Measurements from ENCODE around the gene GDPD2. TPM values are rescaled to one million over a fixed set of nuclear protein-coding genes. Genes with fewer than 3 reads are reported as not detected.

The GDPD2 gene
- total RNA-seq, 4 donors from 2014 or later, result 0.21 TPM; not detected in 3

DNA sequence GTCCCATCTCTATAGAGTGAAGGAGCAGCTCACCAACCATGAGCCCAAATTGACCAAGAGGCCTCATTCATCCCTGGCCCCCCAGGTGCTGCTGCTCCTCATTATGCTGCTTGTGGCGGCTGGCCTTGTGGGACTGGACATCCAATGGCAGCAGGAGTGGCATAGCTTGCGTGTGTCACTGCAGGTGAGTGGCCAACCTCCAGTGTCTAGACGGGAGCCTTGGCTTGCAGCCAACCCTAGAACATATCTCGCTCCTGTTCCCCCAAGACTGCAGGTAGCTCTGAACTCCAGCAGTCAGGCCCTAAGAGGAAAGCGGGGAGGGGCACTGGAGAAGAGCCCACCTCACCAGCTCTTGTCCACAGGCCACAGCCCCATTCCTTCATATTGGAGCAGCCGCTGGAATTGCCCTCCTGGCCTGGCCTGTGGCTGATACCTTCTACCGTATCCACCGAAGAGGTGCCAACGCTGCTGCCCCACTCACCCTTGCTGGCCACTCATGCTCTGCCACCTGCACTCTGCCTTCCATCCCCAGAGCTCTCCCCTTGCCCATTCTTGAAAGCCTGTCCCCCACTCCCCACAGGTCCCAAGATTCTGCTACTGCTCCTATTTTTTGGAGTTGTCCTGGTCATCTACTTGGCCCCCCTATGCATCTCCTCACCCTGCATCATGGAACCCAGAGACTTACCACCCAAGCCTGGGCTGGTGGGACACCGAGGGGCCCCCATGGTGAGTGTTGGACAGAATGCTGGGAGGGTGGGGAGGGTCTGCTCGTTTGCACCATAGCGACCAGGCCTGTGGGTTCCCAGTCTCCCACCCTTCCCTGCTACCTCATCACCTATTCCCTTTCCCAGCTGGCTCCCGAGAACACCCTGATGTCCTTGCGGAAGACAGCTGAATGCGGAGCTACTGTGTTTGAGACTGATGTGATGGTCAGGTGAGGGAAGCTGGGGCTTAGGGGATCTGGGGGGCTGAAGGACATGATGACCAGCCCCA, 3.5 kb downstream of the GDPD2 start:
- no peak overlapping the region for H3K27ac ChIP-seq
- intact Hi-C loops (cut with DNase I; ENCODE audit: low total_unique reads), result no loop called here
- no peak for DNase-seq
- H3K9me3 ChIP-seq, result no peaks in the 10 kb centered on the region
- H3K4me3 ChIP-seq, result no peak overlapping the region
- TF ChIP-seq, protein P1, sequence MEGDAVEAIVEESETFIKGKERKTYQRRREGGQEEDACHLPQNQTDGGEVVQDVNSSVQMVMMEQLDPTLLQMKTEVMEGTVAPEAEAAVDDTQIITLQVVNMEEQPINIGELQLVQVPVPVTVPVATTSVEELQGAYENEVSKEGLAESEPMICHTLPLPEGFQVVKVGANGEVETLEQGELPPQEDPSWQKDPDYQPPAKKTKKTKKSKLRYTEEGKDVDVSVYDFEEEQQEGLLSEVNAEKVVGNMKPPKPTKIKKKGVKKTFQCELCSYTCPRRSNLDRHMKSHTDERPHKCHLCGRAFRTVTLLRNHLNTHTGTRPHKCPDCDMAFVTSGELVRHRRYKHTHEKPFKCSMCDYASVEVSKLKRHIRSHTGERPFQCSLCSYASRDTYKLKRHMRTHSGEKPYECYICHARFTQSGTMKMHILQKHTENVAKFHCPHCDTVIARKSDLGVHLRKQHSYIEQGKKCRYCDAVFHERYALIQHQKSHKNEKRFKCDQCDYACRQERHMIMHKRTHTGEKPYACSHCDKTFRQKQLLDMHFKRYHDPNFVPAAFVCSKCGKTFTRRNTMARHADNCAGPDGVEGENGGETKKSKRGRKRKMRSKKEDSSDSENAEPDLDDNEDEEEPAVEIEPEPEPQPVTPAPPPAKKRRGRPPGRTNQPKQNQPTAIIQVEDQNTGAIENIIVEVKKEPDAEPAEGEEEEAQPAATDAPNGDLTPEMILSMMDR (IDR thresholded peaks at IDR 0.05), result no peak
- TF ChIP-seq POLR2A (IDR thresholded peaks at IDR 0.05), result no peak
- H3K4me1 ChIP-seq, result no peaks in the 10 kb centered on the region
- no peaks in the 10 kb centered on the region for H3K27me3 ChIP-seq
- no peaks in the 10 kb centered on the region for H3K36me3 ChIP-seq

DNA sequence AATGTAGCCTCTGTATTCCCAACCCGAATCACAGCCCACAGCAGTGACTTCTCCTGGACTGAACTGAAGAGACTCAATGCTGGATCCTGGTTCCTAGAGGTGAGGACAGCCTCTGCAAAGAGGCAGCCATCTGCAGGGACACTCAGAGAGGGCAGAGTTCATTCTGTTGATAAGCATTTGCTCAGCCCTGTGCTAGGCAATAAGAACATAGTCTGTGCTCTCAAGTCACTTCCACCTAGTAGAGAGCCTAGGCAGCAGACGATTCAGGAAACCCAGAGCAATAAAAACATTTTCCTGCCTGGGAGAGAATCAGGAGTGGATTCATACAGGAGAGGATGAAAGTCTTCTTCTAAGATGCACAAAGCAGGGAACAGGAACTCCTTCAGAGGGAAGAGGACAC, 4.3 kb downstream of the GDPD2 start:
- Histone ChIP-seq H3K4me3 (no peak overlapping the region), H3K4me1 (no peaks in the 10 kb centered on the region), H3K36me3 (no peaks in the 10 kb centered on the region), H3K27me3 (no peaks in the 10 kb centered on the region), H3K9me3 (no peaks in the 10 kb centered on the region), H3K27ac (no peak overlapping the region)
- no peak for DNase-seq
- intact Hi-C loops (cut with DNase I; ENCODE audit: low total_unique reads), result no loop called here
- no peak for TF ChIP-seq POLR2A (IDR thresholded peaks at IDR 0.05)
- TF ChIP-seq, protein P1 (IDR thresholded peaks at IDR 0.05), result no peak

DNA sequence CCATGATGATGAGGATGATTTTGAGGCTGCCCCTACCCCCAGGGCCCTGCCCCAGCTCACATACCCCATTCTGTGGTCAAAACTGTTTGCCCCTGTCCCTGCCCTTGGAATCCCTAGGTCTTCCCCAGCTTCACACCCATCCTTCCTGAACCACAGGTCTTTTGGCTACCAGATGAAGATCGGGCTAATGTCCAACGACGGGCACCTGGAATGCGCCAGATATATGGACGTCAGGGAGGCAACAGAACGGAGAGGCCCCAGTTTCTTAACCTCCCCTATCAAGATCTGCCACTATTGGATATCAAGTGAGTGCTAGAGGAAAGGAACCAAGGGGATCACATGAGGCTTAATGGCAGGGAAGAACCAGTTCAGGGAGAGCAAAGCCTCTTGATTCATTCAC, 6.6 kb downstream of the GDPD2 start:
- Histone ChIP-seq H3K9me3 (no peaks in the 10 kb centered on the region), H3K36me3 (no peaks in the 10 kb centered on the region), H3K27me3 (no peaks in the 10 kb centered on the region), H3K27ac (no peak overlapping the region), H3K4me1 (no peaks in the 10 kb centered on the region), H3K4me3 (no peak overlapping the region)
- intact Hi-C loops (cut with DNase I; ENCODE audit: low total_unique reads), result no loop called here
- DNase-seq, result no peak
- TF ChIP-seq, protein P1 (IDR thresholded peaks at IDR 0.05), result no peak
- no peak for TF ChIP-seq POLR2A (IDR thresholded peaks at IDR 0.05)

DNA sequence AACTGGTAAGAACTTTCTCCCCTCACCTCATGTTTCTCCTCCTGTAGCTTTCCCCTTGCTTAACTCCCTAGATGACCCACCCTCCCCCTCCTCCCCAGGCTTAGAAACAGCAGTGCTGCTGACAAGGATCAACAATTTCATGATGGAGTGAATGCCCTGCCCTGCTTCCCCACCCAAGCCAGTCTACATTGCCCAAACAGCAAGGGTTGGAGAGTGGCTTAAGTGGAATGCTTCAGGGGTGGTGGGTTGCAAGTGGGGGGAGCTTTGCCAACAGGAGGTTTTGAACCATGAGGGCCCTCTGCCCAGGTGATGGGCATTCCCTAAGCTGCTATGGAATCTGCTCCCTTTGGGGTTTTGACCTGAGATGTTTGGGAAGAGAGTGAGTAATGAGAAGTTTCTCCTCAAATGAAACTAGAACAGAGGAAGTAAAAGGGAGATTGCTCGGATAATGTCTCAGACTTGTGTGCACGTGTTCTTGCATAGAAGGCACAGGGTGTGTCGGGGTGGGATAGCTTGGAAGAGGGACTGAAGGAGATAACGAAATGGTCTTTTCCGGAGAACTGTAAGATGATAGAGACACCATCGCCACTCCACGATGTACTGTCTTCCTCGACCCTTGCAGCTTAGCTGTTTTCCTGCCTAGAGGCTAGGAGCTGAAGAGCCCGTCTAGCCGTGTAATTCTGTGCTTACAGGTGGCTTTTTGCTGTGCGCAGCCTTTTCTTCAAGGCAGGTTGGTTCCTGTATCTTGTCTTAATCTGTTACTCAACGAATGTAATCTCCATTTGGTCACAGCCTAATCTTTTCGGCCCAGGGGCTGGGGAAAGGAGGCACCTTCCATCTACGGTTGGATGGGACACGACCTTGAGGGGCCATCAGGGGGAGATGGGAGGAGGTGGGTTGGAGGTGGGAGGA, 10.1 kb downstream of the GDPD2 start:
- Histone ChIP-seq H3K9me3 (no peaks in the 10 kb centered on the region), H3K27ac (peak overlapping the region in 1 of 2 donors; percentile 24), H3K4me1 (no peaks in the 10 kb centered on the region), H3K27me3 (no peaks in the 10 kb centered on the region), H3K36me3 (no peaks in the 10 kb centered on the region), H3K4me3 (peak overlapping the region; percentile 38 to 49)
- no peak for DNase-seq
- TF ChIP-seq, protein P1 (IDR thresholded peaks at IDR 0.05), result no peak
- no peak for TF ChIP-seq POLR2A (IDR thresholded peaks at IDR 0.05)
- intact Hi-C loops (cut with DNase I; ENCODE audit: low total_unique reads), result no loop called here
